ENCODE data around the gene IKBKE.

The IKBKE gene

DNA sequence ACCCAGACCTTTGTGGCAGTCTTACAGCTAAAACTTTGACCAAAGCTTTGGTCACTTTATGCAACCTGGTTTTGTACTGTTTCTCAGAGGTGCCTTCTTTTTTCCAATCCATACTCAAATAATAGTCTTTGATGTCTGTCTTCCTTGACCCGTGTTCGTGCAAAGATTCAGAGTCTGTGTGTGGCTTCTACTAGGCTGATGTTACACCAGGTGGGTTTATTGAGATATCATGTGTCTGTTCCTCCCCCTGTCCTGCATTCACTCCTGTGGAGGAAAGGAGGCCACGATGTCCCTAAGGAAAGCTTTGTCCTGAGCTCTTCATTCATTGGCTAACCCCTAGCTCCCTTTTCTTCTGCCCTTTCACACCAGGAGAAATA, 15.0 kb upstream of the IKBKE start:
- no peak for DNase-seq (ENCODE audit: low spot score)

DNA sequence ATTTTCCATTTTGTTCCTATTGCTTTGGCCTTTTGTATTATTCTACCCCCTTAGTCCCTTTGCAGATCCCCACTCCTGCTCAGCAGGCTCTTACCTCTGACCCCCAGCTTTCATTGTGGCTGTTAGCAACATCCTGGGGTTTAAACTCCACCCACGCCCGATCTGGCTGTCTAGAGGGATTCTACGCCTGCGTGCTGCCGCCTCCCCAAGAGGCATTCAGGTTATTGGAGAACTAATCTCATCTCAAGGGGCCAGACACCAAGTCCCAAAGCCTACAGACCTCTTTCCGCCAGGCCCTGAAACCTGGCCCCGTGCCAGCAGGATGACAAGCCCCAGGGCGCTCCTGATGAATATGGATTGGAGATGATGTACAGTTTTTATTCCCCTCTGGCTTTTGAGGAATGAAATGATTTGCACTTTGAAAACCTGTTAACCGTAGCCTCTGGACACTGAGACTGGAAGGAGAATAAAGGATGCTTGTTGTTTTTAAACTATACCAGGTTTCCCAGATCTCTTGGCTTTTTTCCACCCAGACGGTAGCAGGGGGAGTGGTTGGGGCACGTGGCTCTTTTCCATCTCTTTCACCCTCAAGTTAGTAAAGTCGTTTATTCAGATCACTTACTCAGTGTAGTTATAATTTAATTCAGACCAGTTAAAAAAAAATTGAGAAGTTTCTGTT, 14.5 kb upstream of the IKBKE start:
- DNase-seq (ENCODE audit: low spot score) = peak; percentile 30

DNA sequence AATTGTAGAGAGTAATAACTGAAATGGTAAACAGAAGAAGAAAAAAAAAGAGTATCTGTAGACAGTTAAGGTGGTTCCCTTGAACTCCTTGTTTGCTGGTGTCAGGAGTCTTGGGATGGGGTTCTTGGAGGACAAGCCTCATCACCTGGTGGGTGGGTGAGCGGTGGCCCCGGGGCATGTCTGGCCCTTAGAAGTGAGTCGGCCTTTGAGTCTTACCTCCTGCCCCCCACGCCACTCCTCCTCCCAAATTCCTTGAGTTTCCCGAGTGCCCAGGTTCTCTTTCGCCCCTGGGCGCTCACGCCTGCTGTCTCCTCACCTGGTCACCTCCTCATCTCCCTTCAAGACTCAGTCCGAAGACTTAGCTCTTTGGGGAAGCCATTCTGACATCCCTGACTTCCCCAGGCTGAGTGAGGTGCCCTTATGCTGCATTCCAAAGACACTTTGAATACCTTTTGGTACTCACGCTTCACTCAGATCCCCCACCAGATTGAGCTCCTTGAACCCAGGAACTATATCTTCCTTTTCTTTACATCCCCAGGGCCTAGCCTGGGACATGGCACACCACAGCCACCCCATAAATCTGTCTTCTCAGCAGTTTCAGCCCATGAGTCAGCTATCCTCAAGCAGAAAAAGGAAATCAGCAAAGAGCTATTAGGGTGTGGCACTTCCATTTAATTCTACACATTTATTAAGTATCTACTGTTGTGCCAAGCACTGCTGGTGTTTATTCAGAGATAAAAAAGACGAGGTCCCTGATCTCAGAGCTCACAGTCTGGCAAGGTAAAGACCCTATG, 13.5 kb upstream of the IKBKE start:
- DNase-seq (ENCODE audit: low spot score) = no peak

DNA sequence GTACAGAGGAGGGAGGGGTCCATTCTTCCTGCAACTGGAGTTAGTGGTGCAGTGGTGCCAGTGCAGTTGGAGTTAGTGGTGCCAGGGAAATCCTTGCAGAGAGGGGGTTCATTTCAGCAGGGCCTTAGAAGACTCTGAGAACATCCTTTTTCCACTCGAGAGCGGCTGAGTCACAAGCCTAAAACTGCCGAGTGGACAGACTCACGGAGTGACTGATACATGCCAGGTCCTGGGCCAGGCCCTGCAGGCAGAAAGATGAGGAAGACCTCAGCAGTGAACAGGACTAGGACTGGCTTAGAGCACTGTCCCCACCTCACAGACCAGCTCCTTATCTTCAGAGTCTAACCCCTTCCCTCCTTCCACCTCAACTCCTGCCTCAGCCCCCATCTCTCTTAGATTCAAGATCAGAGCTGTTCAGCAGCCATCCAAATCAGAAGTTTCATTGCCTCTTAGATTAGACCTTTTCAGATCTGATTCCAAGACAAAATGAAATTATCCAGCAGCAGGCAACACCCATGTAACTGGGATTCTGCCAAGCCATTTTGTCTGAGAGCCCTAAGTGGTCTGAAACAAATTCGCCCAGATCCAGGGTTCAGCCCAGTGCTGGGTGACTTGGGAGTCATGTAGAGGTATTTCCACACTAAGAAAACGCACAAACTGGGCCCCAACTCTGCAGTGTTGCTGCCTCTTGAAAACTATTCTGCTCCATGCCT, 12.7 kb upstream of the IKBKE start:
- no peak for DNase-seq (ENCODE audit: low spot score)

DNA sequence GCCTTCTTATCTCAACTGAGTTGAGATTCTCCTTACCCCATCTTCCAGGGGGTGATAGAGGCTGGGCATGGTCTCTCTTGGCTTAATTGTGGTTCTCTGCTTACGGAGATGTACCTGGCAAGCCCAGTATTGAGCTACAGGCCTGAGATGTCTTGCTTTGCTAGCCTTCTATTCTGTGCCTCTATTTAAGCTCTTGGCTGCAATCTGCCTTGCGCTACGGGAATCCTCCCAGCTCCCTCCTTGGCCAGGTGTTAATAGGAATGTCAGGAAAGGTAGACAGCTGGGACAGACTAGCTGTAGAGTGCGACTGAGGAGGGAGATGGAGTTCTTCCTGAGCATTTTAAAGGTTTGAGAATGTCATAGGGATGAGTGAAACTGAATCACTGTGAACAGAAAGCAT, 10.6 kb upstream of the IKBKE start:
- DNase-seq (ENCODE audit: low spot score) = no peak

DNA sequence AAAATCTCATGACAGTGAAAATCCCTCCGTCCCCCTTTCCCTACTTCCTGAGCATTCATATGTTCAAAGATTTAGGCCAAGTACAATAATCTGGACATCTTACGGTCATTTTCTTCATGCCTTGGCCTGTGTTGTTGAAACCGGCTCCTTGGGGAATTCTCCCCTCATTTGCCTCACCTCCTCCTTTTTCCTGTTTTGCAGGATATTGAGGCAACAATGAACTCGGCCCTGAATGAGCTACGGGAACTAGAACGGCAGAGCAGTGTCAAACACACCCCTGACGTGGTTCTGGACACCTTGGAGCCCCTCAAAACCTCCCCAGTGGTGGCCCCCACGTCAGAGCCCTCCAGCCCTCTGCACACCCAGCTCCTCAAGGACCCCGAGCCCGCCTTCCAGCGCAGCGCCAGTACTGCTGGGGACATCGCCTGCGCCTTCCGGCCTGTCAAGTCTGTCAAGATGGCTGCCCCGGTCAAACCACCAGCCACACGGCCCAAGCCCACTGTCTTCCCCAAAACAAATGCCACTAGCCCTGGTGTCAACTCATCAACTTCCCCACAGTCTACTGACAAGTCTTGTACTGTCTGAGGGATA, 9.3 kb upstream of the IKBKE start:
- no peak for DNase-seq (ENCODE audit: low spot score)

DNA sequence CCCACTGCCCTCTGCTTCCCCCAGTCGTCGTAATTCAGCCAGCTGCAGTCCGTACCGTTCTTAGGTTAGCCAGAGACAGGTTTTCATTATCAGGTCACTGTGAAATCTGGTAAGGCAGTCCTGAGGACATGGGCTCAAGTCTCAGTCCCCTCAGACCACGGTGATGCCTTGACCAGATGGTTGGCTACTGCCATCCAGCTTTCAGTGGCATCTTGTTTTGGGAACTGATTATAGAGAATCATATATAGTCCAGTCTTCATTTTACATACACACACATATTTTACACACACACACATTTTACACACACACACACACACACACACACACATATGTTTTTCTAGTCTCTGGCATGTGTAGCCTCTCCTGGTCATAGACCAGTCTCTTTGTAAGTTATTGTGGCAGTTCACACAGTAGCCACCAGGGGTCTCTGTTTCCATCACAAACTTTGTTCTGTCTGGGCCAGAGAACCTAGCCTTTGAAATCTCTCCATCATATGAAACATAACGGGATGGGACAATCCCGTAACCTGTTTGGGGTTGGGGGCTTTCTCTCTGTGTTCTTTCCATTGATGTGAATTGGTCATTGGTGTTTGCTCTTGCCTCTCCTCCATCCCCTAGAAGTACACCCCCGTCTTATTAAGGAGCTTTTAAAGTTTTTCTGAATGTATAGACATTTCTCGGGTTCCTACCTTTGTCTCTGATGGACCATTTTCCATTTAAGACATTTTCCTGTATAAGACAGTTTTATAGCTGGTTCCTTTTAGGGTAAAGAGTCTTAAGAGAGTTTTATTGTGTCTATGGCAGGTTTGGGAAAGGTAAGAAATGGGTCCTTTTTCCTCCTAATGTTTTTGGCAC, 8.4 kb upstream of the IKBKE start:
- peak; percentile 75 for DNase-seq (ENCODE audit: low spot score)

DNA sequence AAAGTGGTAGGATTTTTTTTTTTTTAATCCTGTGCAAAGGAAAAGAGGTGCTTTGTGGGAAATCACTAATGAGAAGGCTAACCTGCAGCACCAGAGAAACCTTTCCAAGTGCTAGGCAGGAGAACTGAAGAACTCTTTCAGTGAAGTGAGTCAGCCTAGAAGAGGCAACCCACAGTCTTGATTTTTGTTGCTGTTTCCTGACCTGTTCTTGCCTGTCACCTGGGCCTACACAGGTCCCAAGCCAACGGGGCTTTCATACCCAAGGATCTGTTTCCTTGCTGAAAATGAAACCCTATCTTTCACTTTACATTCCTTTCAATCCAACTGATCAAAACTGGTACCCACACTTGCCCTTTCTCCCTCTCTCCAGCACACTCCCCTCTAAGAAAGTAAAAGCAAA, 7.1 kb upstream of the IKBKE start:
- no peak for DNase-seq (ENCODE audit: low spot score)

DNA sequence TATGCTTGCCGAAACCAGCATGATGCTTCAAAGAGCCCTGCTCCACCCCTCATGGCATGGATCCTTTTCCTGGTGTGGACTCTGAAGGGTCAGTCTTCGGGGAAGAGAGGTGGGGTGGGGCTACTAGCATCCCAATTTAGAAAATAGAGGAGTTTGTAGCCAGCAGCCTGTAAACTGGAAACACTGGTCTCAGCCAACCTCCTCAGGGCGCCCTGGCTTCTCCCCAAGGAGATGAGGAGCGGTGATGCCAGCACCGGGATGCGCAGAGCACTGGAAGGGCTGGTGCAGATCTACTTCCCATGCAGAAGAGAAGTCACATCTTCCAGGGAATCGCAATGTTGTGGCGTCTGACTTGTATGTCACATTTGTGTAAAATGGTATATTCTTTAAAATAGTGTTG, 6.4 kb upstream of the IKBKE start:
- no peak for DNase-seq (ENCODE audit: low spot score)

DNA sequence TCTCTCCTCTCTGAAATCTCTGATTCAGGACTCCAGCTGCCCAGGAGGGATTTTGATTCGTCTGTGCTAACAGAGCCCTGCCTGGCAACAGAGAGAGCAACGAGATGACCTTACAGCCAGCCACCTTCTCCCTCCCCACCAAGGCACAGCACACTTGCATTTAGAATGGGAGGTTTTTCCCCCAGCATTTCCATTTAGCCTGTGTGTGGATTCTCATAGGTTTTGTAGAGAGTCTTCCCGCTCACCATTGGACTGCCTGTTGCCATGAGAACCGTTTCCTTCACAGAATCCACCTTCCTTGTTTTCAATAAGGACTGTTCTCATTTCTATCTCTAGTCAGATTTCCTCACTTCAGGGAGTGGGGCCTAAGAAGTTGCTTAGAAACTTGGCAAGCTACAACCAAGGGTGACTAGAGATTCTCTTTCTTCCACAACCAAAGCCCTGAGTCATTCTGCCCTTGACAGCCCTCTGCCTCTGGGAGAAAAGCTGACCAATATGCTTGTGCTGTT, 5.8 kb upstream of the IKBKE start:
- DNase-seq (ENCODE audit: low spot score) = peak; percentile 47

DNA sequence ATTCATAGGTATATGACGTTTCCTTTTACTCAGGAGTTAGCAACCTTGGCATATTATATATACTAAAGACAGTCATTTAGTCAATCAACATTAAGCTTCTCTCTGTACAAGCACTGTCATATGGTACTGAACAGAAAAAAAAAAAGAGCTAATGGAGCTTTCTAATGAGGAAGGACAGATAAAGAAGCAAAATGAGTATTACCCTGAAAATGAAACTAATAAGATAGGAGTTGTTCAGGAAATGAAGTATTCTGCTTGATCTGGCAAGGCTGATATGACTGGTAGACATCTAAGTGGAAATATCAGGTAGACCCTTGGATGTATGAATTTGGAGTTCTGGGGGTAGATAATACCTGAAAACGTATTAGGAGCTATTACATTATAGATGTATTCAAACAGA, 4.3 kb upstream of the IKBKE start:
- DNase-seq (ENCODE audit: low spot score) = no peak

DNA sequence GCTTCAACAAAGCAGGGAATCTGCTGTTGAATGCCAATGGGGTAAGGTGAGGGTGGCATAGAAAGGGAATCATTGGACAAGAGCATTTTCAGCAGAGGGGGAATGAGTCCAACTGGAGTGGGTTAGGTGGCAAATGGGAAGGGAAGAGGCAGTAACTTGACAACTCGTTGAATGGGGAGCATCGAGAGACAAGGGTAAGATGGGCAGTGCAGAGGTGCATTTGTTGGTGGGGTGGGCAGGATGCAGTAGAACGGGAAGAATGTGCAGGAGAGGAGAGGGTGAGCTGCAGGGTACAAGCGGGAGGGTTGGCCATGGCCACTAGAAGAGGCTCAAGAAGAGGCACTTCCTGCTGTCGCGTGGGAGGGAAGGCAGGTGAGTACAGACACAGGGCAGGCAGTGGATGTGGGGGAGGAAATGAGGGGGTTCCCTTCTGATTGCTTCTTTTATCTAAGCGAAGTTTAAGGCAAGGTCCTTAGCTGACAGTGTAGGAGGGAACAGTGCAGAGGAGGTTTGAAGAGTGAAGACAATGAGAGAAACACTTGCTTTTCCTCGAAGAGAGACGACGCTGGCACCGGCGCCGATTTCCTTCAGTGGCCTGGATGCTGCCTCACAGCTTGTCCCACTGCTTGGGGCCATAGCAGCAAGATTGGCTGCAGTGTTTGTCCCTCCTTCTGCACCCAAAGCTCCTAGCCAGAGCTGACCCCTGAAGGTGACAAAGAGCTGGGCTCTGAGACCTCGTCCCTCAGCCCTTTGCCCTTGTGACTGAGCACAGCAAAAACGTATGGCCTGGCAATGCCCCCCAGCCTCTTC, 3.2 kb upstream of the IKBKE start:
- DNase-seq (ENCODE audit: low spot score) = no peak

DNA sequence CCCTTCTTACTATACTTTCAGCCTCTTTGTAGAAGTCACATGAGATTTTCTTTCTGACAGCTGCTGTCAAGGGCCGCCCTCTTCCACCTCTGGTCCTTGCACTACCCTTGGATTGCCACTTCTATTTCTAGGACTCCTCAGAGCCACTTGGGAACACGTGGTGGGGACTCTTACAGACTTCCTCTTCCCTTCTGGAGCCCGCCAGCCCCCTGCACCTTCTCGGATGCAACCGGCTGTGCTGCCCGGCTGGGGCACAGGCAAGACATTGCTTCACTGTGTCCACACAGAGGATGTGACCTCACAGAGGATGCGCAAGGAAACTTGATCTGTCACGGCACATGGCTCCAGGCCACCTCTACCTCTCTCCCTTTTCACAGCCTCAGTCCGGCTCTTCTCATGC, 2.4 kb upstream of the IKBKE start:
- DNase-seq (ENCODE audit: low spot score) = no peak

DNA sequence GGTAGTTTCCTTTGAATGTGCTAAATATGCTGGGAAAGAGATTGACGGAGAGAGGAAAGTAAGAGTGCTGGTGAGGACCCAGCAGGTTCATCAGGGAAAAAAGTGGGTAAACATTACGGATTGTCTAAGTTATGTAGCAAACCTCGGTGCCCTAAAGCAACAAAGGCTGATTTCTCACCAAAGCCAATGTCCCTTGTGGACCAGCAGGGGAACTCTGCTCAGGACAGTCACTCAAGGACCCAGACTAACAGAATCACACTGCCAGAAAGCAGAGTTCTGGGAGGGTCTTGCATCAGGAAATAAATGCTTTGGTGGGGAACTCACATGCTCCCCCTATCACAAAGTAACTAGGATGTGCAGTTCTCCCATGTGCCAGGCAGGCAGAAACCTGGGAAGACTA, 1.7 kb upstream of the IKBKE start:
- no peak for DNase-seq (ENCODE audit: low spot score)

DNA sequence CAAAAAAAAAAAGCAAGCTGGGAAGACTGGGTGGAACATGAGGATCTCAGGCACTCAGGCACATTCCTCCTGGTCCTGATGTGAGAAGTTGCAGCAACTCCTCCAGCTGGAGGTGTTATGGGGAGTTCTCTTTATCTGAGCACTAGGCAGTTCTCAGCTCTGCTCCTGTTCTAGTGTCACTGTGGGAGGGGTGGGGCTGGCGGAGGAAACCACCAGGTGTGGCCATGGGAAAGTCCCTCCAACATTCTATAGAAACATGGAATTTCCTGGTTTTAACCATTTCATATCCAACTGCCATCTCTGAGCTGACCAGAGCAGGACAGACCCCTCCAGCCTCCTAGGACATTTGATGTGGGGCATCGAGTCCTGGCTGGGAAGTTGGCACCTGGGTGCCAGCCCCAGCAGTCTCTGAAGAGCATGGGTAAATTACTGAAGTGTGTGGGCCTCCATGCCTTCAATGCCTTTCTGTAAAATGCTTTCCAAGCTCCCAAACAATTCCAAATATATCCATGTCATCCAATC, 804 bp upstream of the IKBKE start:
- DNase-seq (ENCODE audit: low spot score) = no peak

DNA sequence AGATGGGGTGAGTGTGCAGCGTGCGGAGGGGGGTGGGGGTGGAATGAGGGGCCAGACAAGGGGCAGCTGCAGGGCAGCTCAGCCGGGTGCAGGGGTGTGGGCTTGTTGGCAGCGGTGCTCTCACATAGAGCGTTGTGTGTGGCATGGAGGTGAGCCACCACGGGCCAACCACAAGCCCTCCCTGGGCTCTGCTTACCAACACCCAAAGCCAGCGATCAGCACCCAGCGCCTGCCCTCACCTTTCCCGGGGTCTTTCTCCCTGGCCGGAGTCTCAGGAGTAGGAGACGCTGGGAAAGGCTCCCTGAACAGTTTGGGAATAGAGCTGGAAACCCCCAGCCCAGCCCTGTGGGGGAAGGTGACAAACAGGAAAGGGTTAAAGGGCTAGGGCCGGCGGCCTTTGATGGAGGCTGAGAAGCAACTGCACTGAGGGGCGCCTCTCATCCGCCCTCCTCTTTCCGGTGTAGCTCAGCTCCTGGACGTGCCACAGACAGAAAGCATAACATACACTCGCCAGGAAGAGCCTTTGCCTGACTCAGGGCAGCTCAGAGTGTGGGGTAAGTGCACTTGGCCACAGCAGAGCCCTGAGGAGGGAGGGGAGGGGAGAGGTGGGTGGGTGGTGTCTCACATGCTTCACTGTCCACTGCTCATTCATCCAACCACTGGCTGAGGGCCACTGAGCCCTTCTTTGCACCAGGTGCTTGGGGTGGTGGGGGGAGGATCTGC, 577 bp downstream of the IKBKE start:
- no peak for DNase-seq (ENCODE audit: low spot score)

DNA sequence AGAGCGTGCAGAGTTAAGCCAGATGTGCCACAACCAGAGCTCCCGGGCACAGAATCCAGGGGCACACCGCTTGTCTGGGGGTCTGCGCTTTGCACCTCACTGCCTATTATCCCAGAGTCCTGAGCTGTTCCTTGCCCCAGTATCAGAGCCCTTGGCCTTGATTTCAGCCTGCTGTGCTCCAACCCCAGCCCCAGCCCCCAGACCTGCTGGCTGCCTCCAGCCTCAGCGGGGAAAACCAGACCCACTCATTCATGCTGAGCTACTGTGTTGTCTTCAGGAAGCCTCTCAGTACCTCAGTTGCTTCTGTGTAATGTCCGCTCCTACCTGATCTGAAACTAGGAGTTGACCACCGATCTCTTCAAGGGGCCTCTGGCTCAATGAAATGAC, 1.1 kb downstream of the IKBKE start:
- DNase-seq (ENCODE audit: low spot score) = no peak

DNA sequence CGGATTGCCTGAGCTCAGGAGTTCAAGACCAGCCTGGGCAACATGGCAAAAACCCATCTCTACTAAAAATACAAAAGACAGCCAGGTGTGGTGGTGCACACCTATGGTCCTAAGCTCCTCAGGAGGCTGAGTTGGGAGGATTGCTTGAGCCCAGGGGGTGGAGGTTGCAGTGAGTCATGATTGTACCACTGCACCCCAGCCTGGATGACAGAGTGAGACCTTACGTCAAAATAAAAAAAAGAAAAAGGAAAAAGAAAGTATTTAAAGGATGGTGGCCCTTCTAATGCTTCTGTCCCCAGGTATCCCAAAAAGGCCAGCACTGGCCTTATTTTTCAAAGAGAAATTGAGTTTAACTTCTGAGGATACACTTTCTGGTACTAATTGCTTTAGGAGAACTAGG, 1.7 kb downstream of the IKBKE start:
- DNase-seq (ENCODE audit: low spot score) = no peak

DNA sequence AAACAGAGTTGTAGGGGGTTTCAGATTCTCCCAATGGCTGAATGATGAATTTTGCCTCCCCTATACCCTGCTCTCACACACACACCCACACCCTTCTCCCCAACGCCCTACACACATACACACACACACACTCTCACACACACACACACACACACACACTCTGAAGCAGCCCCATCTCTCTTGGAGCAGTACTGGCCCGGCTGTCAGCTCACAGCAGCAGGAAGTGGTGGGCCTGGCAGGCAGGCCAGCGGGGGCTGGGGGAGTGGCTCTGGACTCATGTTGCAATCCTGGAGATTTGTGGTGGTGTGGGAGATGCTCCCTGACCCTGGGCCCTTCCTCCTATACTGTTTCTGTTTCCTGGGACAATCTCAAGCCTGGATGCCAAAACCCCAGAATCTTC, 2.2 kb downstream of the IKBKE start:
- no peak for DNase-seq (ENCODE audit: low spot score)

DNA sequence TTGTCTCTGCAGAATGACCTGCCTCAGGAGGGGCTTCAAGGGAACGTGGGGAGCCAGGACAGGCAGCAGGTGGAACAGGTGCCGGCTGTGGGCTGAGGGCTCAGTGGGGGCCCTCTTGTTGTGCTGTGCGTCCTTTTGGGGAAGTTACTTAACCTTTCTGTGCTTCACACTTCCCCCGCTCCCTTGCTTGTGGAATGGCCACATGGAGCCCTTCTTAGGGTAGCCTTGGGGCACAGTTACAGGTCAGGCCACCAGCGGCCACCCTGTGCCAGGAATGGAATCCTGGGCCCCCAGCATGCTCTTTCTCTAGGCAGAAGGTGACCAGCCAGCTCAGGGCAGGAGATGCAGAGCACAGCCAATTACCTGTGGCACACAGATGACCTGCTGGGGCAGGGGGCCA, 2.6 kb downstream of the IKBKE start:
- no peak for DNase-seq (ENCODE audit: low spot score)
